PC-3 (cell line): ENCODE results near the gene DRD2. TPM values are rescaled to one million over a fixed set of nuclear protein-coding genes. Genes with fewer than 3 reads are reported as not detected.

Experiments
- ATAC-seq: fragments of 200-7000 bp; cut with Tn5 transposase; 2 replicates; pipeline ENCODE4 v1.9.1; 2020; ENCODE audit warnings: mild to moderate bottlenecking, moderate library complexity
- BruUV-seq: library from RNA; stranded (reverse); fragments of 400-500 nt; replicated peaks from 2 replicates; lab custom pipeline; 2021; lab: Mats Ljungman, UMichigan
- CTCF ChIA-PET: fragments of 300-600 bp; sonication (Branson Sonifier 250); formaldehyde crosslinking; loops from one replicate; lab custom pipeline; 2022; ENCODE audit warnings: antibody characterized with exemption; lab: Charles Lee
- POLR2A ChIA-PET: fragments of 300-600 bp; sonication (Branson Sonifier 250); formaldehyde crosslinking; loops from one replicate; lab custom pipeline; 2022; ENCODE audit warnings: antibody characterized with exemption; ENCODE audit not compliant: unreplicated experiment; lab: Charles Lee
- DNase-seq: peaks from one replicate; pipeline ENCODE4 v3.0.0-alpha.2; 2015
- H2AFZ ChIP-seq: fragments of 300-600 bp; sonication (generic); 2 replicates; pipeline ENCODE4 v1.6.0; 2016; ENCODE audit warnings: antibody characterized with exemption, low read length
- H3F3A ChIP-seq: fragments of 300-600 bp; sonication (generic); one replicate; pipeline ENCODE4 v1.6.0; 2017; ENCODE audit warnings: antibody characterized with exemption, low read length, control low read depth, mild to moderate bottlenecking; ENCODE audit not compliant: unreplicated experiment
- H3K27ac ChIP-seq: fragments of 300-600 bp; sonication (generic); 2 replicates; pipeline ENCODE4 v1.5.1; 2016; ENCODE audit warnings: mild to moderate bottlenecking, low read length
- H3K27me3 ChIP-seq: fragments of 300-600 bp; sonication (generic); 2 replicates; pipeline ENCODE4 v1.6.1; 2016; ENCODE audit warnings: low read length, mixed read lengths
- H3K36me3 ChIP-seq: fragments of 300-600 bp; sonication (generic); 2 replicates; pipeline ENCODE4 v1.6.1; 2016; ENCODE audit warnings: low read depth, mixed run types, low read length, mixed read lengths
- H3K4me1 ChIP-seq: fragments of 300-600 bp; sonication (generic); 2 replicates; pipeline ENCODE4 v1.5.1; 2016; ENCODE audit warnings: low read length; ENCODE audit not compliant: insufficient read depth
- H3K4me2 ChIP-seq: fragments of 300-600 bp; sonication (generic); 2 replicates; pipeline ENCODE4 v1.6.0; 2016; ENCODE audit warnings: low read length
- H3K4me3 ChIP-seq: fragments of 300-600 bp; sonication (generic); 2 replicates; pipeline ENCODE4 v1.5.1; 2016; ENCODE audit warnings: mild to moderate bottlenecking, low read length, mixed read lengths
- H3K79me2 ChIP-seq: fragments of 300-600 bp; sonication (generic); 2 replicates; pipeline ENCODE4 v1.6.1; 2017; ENCODE audit warnings: low read length, mixed read lengths
- H3K9ac ChIP-seq: fragments of 300-600 bp; sonication (generic); 2 replicates; pipeline ENCODE4 v1.6.0; 2016; ENCODE audit warnings: mild to moderate bottlenecking, low read length
- H3K9me2 ChIP-seq: fragments of 300-600 bp; sonication (generic); replicated peaks from 2 replicates; pipeline ENCODE4 v1.6.1; 2016; ENCODE audit warnings: mixed run types, low read length, mixed read lengths
- H3K9me3 ChIP-seq: fragments of 300-600 bp; sonication (generic); 2 replicates; pipeline ENCODE4 v1.6.1; 2016; ENCODE audit warnings: low read length, mixed read lengths
- H4K20me1 ChIP-seq: fragments of 300-600 bp; sonication (generic); 2 replicates; pipeline ENCODE4 v1.6.1; 2016; ENCODE audit warnings: low read length, mixed read lengths
- CTCF ChIP-seq: fragments of 300-600 bp; sonication (generic); conservative IDR thresholded peaks from 2 replicates; pipeline ENCODE4 v1.5.1; 2017; ENCODE audit warnings: antibody characterized with exemption, low read depth, mild to moderate bottlenecking, low read length
- EZH2 ChIP-seq: fragments of 300-600 bp; sonication (generic); IDR thresholded peaks from one replicate; pipeline ENCODE4 v1.6.1; 2017; ENCODE audit warnings: antibody characterized with exemption, mild to moderate bottlenecking, low read length; ENCODE audit not compliant: unreplicated experiment
- EZH2phosphoT487 ChIP-seq: fragments of 300-600 bp; sonication (generic); IDR thresholded peaks from 2 replicates; pipeline ENCODE4 v1.6.1; 2018; ENCODE audit warnings: mild to moderate bottlenecking, antibody characterized with exemption, low read length, borderline replicate concordance
- intact Hi-C: fragments of 100-400 bp; cut with micrococcal nuclease; formaldehyde crosslinking; loops from 2 replicates; pipeline ENCODE4 v1.9.0; 2023
- total RNA-seq: library from RNA; depleted of rRNA; stranded (reverse); fragments of >200 nt; gene quantifications from 2 replicates; pipeline ENCODE4 v1.2.3, GENCODE V29; 2014

The DRD2 gene
- total RNA-seq, 1 experiment from 2014 or later, result not detected

- Histone ChIP-seq H3K4me2 (peak overlapping the region; percentile 71), H3K9me2 (no peaks in the 10 kb centered on the region), H3K9ac (peak overlapping the region; percentile 43; the same call in 1 of the 2 replicates), H3K27ac (peak overlapping the region; percentile 80), H4K20me1 (no peaks in the 10 kb centered on the region), H3K36me3 (no peaks in the 10 kb centered on the region), H2AFZ (no peak overlapping the region), H3F3A (no peaks in the 10 kb centered on the region), H3K4me1 (peaks cover 33% of the 10 kb centered on the region), H3K9me3 (no peaks in the 10 kb centered on the region), H3K4me3 (peak overlapping the region; percentile 20; the same call in 1 of the 2 replicates), H3K79me2 (no peaks in the 10 kb centered on the region), H3K27me3 (no peaks in the 10 kb centered on the region; the same call in 1 of the 2 replicates)
- ChIA-PET POLR2A (no interaction called here), CTCF (no interaction called here)
- no peak for TF ChIP-seq EZH2
- no peak for TF ChIP-seq EZH2phosphoT487
- no peak for TF ChIP-seq CTCF
- intact Hi-C loops, result no loop called here
- DNase-seq, result peak; percentile 52
- ATAC-seq, result no peak; the same call in 1 of the 2 replicates
- no TSS peak for BruUV-seq
Measured at GRCh38 chr11:113446938-113447337, 28.3 kb downstream of the DRD2 start.

GRCh38 chr11:113446112-113446511, 29.1 kb downstream of the DRD2 start:
- DNase-seq, result peak; percentile 94
- H3K27ac ChIP-seq, result peak overlapping the region; percentile 83
- H3K79me2 ChIP-seq, result no peaks in the 10 kb centered on the region
- peak overlapping the region; percentile 38; the same call in 1 of the 2 replicates for H3K4me3 ChIP-seq
- peak overlapping the region; percentile 43 for H3K9ac ChIP-seq
- no TSS peak for BruUV-seq
- no peaks in the 10 kb centered on the region for H4K20me1 ChIP-seq
- H3K27me3 ChIP-seq, result peaks cover 4% of the 10 kb centered on the region
- no peaks in the 10 kb centered on the region for H3K9me2 ChIP-seq
- peak; percentile 89 for ATAC-seq
- H3K4me1 ChIP-seq, result peaks cover 31% of the 10 kb centered on the region
- ChIA-PET CTCF (interaction anchor here (0.5 kb wide), 1 partner anchor 1332 kb away, joined by 3 read pairs; no protein-coding TSS in a partner anchor), POLR2A (no interaction called here)
- no peaks in the 10 kb centered on the region for H3K9me3 ChIP-seq
- intact Hi-C loops, result no loop called here
- H3F3A ChIP-seq, result no peaks in the 10 kb centered on the region
- peak overlapping the region; percentile 71 for H3K4me2 ChIP-seq
- TF ChIP-seq EZH2phosphoT487 (no peak), CTCF (no peak), EZH2 (no peak)
- no peaks in the 10 kb centered on the region for H3K36me3 ChIP-seq
- peak overlapping the region; percentile 23 for H2AFZ ChIP-seq

- TF ChIP-seq EZH2 (no peak), EZH2phosphoT487 (no peak), CTCF (no peak)
- no peak for DNase-seq
- ATAC-seq, result no peak
- H3K36me3 ChIP-seq, result no peaks in the 10 kb centered on the region
- no TSS peak for BruUV-seq
- H3F3A ChIP-seq, result no peaks in the 10 kb centered on the region
- H3K4me2 ChIP-seq, result no peak overlapping the region
- H3K9ac ChIP-seq, result no peak overlapping the region
- ChIA-PET CTCF (no interaction called here), POLR2A (no interaction called here)
- no peaks in the 10 kb centered on the region for H3K9me3 ChIP-seq
- no peak overlapping the region for H3K27ac ChIP-seq
- H3K27me3 ChIP-seq, result peaks cover 4% of the 10 kb centered on the region
- no peaks in the 10 kb centered on the region for H4K20me1 ChIP-seq
- H3K79me2 ChIP-seq, result no peaks in the 10 kb centered on the region
- no peak overlapping the region for H3K4me3 ChIP-seq
- H3K4me1 ChIP-seq, result peaks cover 31% of the 10 kb centered on the region
- no peak overlapping the region for H2AFZ ChIP-seq
- no peaks in the 10 kb centered on the region for H3K9me2 ChIP-seq
- intact Hi-C loops, result no loop called here
Measured at GRCh38 chr11:113444502-113445123, 30.6 kb downstream of the DRD2 start.
